ENCODE results near the gene ADAMTS4. TPM values are rescaled to one million over a fixed set of nuclear protein-coding genes. Genes with fewer than 3 reads are reported as not detected.

Gene ADAMTS4
- total and polyA plus RNA-seq, 2 donors (not counting 3 experiments of a cell fraction or from before 2014, with no cell fraction given), result 2.5 to 13.6 TPM

DNA sequence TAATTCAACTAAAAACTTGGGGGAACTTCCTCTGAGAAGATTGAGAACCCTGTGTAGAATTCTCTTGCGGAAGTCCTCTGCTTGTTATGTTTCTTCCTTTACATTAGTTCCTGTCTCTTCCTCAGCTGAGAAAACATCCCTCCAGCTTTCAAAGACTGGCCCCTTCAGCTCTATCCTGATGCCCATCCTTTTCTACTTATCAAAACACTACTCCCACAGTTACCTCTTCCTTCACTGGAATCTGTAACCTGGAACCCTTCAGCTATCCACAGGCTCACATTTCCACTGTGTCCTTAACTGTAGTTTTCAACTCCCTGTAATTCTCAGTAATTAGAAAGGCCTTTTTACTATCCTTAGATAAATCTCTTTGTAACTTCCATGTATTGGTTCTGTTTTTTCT, 60.4 kb downstream of the ADAMTS4 start:
- intact Hi-C loops (cut with micrococcal nuclease), result loop anchor here (2.0 kb wide), 1 partner anchor 94 kb away; the partner anchor contains the start of gene USF1
- no TSS peak for BruUV-seq (replicated peaks)
- H4K20me1 ChIP-seq (replicated peaks; ENCODE audit: control insufficient read depth, extremely low read depth, insufficient read depth, low read length), result no peaks in the 10 kb centered on the region
- H3K27me3 ChIP-seq (ENCODE audit: control insufficient read depth in 2 of 2, insufficient read depth in 2 of 2, low read length in 2 of 2), result no peaks in the 10 kb centered on the region
- no peaks in the 10 kb centered on the region for H3K36me3 ChIP-seq (ENCODE audit: control insufficient read depth in 2 of 2, extremely low read depth in 1 of 2, insufficient read depth in 2 of 2, low read length in 2 of 2)
- peaks cover 5% of the 10 kb centered on the region for H3K4me1 ChIP-seq (ENCODE audit: control insufficient read depth, extremely low read depth, insufficient read depth, low read length)
- ChIA-PET POLR2A (interaction anchor here (0.6 kb wide), 1 partner anchor 34 kb away, joined by 4 read pairs; no protein-coding TSS in a partner anchor), CTCF (interaction anchor here (1.0 to 5.4 kb wide), 10 partner anchors 9 to 303 kb away, joined by 3 to 51 read pairs (median 6); partner anchors contain the start of gene KLHDC9)
- H3K9me1 ChIP-seq (replicated peaks; ENCODE audit: control insufficient read depth, extremely low read depth, insufficient read depth, low read length), result no peaks in the 10 kb centered on the region
- H2AFZ ChIP-seq (ENCODE audit: low read depth, low read length), result no peak overlapping the region
- FAIRE-seq (no peak), DNase-seq (ENCODE audit: low read depth, low spot score) (no peak)
- H3K79me2 ChIP-seq (ENCODE audit: control insufficient read depth, insufficient read depth, low read length), result peaks cover 13% of the 10 kb centered on the region
- no peak overlapping the region for H3K9ac ChIP-seq (replicated peaks; ENCODE audit: extremely low read depth, insufficient read depth, low read length)
- TF ChIP-seq POLR2A (IDR thresholded peaks at IDR 0.05; ENCODE audit: low read depth, low read length), result no peak
- no peak for TF ChIP-seq MAX (IDR thresholded peaks at IDR 0.05; ENCODE audit: insufficient read depth, insufficient read length)
- TF ChIP-seq, protein P1, sequence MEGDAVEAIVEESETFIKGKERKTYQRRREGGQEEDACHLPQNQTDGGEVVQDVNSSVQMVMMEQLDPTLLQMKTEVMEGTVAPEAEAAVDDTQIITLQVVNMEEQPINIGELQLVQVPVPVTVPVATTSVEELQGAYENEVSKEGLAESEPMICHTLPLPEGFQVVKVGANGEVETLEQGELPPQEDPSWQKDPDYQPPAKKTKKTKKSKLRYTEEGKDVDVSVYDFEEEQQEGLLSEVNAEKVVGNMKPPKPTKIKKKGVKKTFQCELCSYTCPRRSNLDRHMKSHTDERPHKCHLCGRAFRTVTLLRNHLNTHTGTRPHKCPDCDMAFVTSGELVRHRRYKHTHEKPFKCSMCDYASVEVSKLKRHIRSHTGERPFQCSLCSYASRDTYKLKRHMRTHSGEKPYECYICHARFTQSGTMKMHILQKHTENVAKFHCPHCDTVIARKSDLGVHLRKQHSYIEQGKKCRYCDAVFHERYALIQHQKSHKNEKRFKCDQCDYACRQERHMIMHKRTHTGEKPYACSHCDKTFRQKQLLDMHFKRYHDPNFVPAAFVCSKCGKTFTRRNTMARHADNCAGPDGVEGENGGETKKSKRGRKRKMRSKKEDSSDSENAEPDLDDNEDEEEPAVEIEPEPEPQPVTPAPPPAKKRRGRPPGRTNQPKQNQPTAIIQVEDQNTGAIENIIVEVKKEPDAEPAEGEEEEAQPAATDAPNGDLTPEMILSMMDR (IDR thresholded peaks at IDR 0.05; ENCODE audit: extremely low read depth in 1 of 2, insufficient read depth in 1 of 2, low read depth in 1 of 2, low read length in 2 of 2), result no peak
- no peak overlapping the region for H3K27ac ChIP-seq (ENCODE audit: insufficient read depth, low read depth, low read length)
- H3K4me2 ChIP-seq (ENCODE audit: insufficient read depth, low read length), result no peak overlapping the region
- no peaks in the 10 kb centered on the region for H3K9me3 ChIP-seq (replicated peaks; ENCODE audit: control insufficient read depth, insufficient read depth, low read length)
- dilution Hi-C loops (cut with MboI; ENCODE audit: extremely low pct_ligation_motif_present, low sequenced_read_pairs), result no loop called here
- no peak overlapping the region for H3K4me3 ChIP-seq (replicated peaks in 1 of 3; ENCODE audit: insufficient read depth in 1 of 3, low read depth in 1 of 3, low read length in 3 of 3)

DNA sequence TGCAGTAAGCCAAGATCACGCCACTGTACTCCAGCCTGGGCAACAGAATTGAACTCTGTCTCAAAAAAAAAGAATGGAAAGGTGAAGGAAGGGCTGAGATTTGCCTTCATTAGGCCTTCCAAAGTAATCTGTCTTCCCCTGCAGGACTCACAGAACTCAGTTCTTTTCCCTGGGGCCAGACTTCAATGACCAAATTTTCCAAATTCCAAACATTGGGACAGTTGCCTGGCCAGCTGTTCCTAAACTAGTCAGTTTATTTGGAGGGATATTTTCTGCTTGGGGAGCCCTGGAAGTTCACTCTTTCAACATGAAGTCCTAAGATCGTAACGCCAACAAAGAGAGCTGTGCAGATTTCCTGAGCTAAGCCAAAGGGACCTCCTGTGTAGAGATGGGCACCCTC, 61.0 kb downstream of the ADAMTS4 start:
- Histone ChIP-seq H3K27ac (ENCODE audit: insufficient read depth, low read depth, low read length) (no peak overlapping the region), H3K9me1 (replicated peaks; ENCODE audit: control insufficient read depth, extremely low read depth, insufficient read depth, low read length) (no peaks in the 10 kb centered on the region), H3K4me2 (ENCODE audit: insufficient read depth, low read length) (no peak overlapping the region), H3K9me3 (replicated peaks; ENCODE audit: control insufficient read depth, insufficient read depth, low read length) (no peaks in the 10 kb centered on the region), H3K79me2 (ENCODE audit: control insufficient read depth, insufficient read depth, low read length) (peaks cover 15% of the 10 kb centered on the region), H3K36me3 (ENCODE audit: control insufficient read depth in 2 of 2, extremely low read depth in 1 of 2, insufficient read depth in 2 of 2, low read length in 2 of 2) (no peaks in the 10 kb centered on the region), H3K27me3 (ENCODE audit: control insufficient read depth in 2 of 2, insufficient read depth in 2 of 2, low read length in 2 of 2) (no peaks in the 10 kb centered on the region), H3K4me1 (ENCODE audit: control insufficient read depth, extremely low read depth, insufficient read depth, low read length) (peaks cover 5% of the 10 kb centered on the region), H3K4me3 (replicated peaks in 1 of 3; ENCODE audit: insufficient read depth in 1 of 3, low read depth in 1 of 3, low read length in 3 of 3) (no peak overlapping the region), H2AFZ (ENCODE audit: low read depth, low read length) (no peak overlapping the region), H3K9ac (replicated peaks; ENCODE audit: extremely low read depth, insufficient read depth, low read length) (no peak overlapping the region), H4K20me1 (replicated peaks; ENCODE audit: control insufficient read depth, extremely low read depth, insufficient read depth, low read length) (no peaks in the 10 kb centered on the region)
- no TSS peak for BruUV-seq (replicated peaks)
- dilution Hi-C loops (cut with MboI; ENCODE audit: extremely low pct_ligation_motif_present, low sequenced_read_pairs), result no loop called here
- ChIA-PET CTCF (interaction anchor here (0.9 to 5.4 kb wide), 12 partner anchors 10 to 303 kb away, joined by 3 to 51 read pairs (median 4); partner anchors contain the start of genes KLHDC9 and UFC1), POLR2A (interaction anchor here (0.6 kb wide), 1 partner anchor 33 kb away, joined by 4 read pairs; no protein-coding TSS in a partner anchor)
- intact Hi-C loops (cut with micrococcal nuclease), result loop anchor here (2.0 kb wide), 1 partner anchor 93 kb away; the partner anchor contains the start of gene USF1
- DNase-seq (ENCODE audit: low read depth, low spot score) (no peak), FAIRE-seq (no peak)
- TF ChIP-seq, protein P1 (IDR thresholded peaks at IDR 0.05; ENCODE audit: extremely low read depth in 1 of 2, insufficient read depth in 1 of 2, low read depth in 1 of 2, low read length in 2 of 2), result no peak
- TF ChIP-seq POLR2A (IDR thresholded peaks at IDR 0.05; ENCODE audit: low read depth, low read length), result no peak
- no peak for TF ChIP-seq MAX (IDR thresholded peaks at IDR 0.05; ENCODE audit: insufficient read depth, insufficient read length)
- no peak for TF ChIP-seq POLR2AphosphoS5 (IDR thresholded peaks at IDR 0.05; ENCODE audit: insufficient read depth, low read depth, low read length)
- no peak for TF ChIP-seq MYC (IDR thresholded peaks at IDR 0.05; ENCODE audit: low read depth, low read length)
- TF ChIP-seq GATA2 (IDR thresholded peaks at IDR 0.05; ENCODE audit: insufficient read depth, insufficient read length, low read depth, low read length), result no peak
- no peak for TF ChIP-seq JUN (IDR thresholded peaks at IDR 0.05; ENCODE audit: borderline replicate concordance, insufficient read depth, insufficient read length, low read depth)
- no peak for TF ChIP-seq FOS (IDR thresholded peaks at IDR 0.05; ENCODE audit: borderline replicate concordance, insufficient read depth, low read length)
- TF ChIP-seq EZH2 (IDR thresholded peaks at IDR 0.05; ENCODE audit: borderline replicate concordance, low read depth, low read length, severe bottlenecking), result no peak

Data from endothelial cell of umbilical vein (primary cell).